Left ventricle myocardium superior (tissue), 1 donor: ENCODE results near the gene LENG9. TPM values are rescaled to one million over a fixed set of nuclear protein-coding genes. Genes with fewer than 3 reads are reported as not detected.

Experiments
- ATAC-seq: fragments of 200-7000 bp; cut with Tn5 transposase; one replicate; pipeline ENCODE4 v1.9.1; 2020; ENCODE audit warnings: mild to moderate bottlenecking, moderate library complexity
- DNase-seq: peaks from one replicate; pipeline ENCODE4 v3.0.0-alpha.2; 2020
- intact Hi-C: fragments of 100-400 bp; cut with micrococcal nuclease; formaldehyde crosslinking; loops from one replicate; pipeline ENCODE4 v1.11.0; 2022
- total RNA-seq: library from RNA; stranded (reverse); fragmentation: NEBNext Ultra II Directional; extraction: Animal tissue kit (Norgen Biotek cat#: 25700); gene quantifications from one replicate; pipeline ENCODE4 v1.2.1, GENCODE V29; 2021
- donor health status: DM: no; HTN: yes; CAD: no; lungs with severe emphysema.

LENG9 gene
- total RNA-seq, 1 donor from 2014 or later: 1.4 TPM

DNA sequence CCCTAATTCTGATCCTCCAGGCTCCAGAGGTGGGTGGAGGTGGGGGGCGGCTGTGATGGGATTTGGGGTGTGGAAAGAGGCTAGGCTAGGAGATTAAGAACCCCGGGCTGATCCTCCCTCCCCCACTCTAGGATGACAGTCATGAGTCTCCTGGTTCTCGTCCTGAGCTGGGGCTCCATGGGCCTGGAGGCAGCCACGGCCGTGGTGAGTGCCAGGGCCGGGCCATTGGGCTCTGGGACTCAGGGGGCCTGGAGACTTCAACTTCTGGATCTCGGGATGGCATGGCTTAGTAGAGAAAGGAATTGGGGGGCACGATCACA, 34.4 kb downstream of the LENG9 start:
- intact Hi-C loops: no loop called here
- DNase-seq: no peak
- ATAC-seq: no peak

DNA sequence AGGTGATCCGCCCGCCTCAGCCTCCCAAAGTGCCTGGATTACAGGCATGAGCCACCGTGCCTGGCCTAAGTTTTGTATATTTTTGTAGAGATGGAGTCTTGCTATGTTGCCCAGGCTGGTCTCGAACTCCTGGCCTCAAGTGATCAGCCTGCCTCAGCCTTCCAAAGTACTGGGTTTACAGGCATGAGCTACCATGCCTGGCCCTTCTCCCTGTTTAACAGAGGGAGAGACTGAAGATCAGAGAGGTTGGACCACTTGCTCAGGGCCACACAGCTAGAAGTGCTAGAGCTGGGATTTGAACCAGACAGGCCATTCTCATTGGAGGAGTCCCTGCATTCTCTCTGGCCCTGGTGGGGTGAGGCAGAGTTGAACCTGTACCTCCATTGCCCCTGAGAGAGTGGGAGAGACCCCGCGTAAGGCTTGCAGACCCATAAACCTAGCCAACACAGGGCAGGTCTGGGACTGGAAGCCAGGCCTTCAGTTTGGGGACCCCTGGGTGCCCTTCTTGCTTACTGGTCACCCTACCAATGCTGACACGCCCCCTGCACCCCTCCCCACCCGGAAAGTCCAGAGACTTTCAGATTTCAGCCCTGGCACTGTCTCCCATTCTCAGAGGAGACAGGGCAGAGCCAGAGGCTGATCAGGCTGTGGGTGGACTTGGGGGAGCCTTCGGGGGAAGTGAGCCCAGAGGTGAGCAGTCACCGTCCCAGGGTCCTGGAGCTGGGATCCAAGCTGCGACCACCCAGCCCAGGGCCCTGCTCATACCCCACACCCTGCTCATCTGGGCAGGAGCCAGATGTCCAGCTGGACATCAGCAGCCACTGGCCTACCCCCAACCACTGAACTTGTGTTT, 35.0 kb downstream of the LENG9 start:
- intact Hi-C loops: no loop called here
- no peak for ATAC-seq

DNA sequence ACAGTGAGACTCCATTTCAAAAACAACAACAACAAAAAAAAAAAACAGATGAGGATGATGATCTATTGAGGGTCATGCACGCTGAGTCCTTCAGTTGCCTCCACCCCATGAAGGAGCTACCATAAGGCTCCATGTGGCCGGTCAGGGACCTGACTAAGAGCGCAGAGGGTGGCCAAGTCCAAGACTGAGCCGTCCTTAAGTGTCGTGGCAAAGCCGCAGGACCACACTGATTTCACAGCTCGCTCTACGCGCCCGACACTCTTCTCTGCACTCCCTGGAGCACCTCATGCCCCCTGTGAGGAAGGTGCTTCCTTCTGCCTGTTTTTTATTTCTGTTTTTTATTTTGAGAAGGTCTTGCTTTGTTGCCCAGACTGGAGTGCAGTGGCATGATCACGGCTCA, 36.0 kb downstream of the LENG9 start:
- intact Hi-C loops: no loop called here

More for the DNA sequence above, 35.0 kb downstream of the LENG9 start:
- DNase-seq: no peak

DNA sequence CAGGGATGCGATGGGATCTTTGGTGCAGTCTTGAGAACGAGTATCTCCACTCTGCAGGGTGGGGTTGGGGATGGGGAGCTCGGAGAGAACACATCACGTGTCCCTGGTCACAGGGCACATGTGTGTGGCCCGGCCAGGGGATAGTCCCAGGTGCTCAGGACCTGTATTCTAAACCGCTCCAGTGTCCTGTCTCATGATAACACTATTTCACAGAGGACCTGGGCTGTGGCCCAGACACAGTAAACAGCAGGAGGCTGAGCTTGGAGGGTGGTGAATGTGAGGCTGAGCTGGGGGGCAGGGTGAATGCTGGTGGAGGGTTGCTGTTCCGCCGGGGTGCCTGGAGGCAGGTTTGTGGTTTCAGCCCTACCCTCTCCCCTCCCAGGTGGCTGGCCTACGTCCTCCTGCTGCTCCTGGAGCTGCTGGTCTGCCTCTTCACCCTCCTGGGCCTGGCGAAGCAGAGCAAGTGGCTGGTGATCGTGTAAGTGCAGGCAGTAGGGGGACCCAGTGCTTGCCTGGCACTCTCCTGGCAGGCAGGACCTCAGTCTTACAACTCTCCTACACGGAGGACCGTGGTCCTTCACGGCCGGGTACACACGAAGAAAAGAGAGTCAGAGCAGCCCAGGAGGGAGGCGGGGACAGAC, 37.2 kb downstream of the LENG9 start:
- intact Hi-C loops: no loop called here
- DNase-seq (no peak), ATAC-seq (no peak)

More for the DNA sequence above, 36.0 kb downstream of the LENG9 start:
- DNase-seq: no peak
- ATAC-seq: no peak

- intact Hi-C loops: no loop called here
- DNase-seq: no peak
- ATAC-seq: no peak
Measured at GRCh38 chr19:54425382-54425723, 38.2 kb downstream of the LENG9 start.

DNA sequence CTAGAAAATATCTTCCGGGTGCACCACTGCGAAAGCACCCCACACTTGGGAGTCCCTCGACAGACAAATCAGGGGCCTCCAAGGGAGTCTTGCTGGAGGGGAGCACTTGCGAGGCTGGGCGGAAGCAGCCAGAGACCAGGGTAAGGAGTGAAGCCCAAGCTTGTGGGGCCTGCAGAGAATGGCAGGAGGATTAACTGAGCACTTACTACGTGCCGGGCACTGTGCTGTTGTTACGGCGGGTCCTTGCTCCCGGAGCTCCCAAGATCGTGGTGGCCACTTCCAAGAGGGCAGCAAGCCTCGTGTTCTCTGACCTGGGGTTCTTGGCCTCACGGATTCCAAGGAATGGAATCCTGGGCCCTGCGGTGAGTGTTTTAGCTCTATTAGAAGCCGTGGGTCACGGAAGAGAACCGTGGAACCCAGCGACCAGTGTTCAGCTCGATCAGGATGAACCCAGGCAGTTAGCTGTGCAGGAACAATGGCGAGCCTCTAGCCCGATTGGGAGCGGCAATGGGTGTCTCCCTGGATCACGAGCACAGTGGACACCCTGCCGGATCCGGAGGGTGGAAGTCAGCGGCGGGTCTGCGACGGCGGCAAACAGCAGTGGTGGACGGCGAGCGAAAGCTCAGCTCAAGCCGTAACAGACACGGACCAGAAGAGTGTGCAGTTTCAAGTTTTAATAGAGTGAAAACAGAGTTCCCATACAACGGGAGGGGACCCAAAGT, 38.8 kb downstream of the LENG9 start:
- intact Hi-C loops: no loop called here
- DNase-seq (no peak), ATAC-seq (no peak)

- DNase-seq (no peak), ATAC-seq (no peak)
- intact Hi-C loops: no loop called here
Measured at GRCh38 chr19:54424201-54424600, 39.4 kb downstream of the LENG9 start.

- ATAC-seq (no peak), DNase-seq (no peak)
- intact Hi-C loops: no loop called here
Measured at GRCh38 chr19:54422136-54422535, 41.4 kb downstream of the LENG9 start.

- DNase-seq (no peak), ATAC-seq (no peak)
- intact Hi-C loops: no loop called here
Measured at GRCh38 chr19:54421521-54421920, 42.1 kb downstream of the LENG9 start.

DNA sequence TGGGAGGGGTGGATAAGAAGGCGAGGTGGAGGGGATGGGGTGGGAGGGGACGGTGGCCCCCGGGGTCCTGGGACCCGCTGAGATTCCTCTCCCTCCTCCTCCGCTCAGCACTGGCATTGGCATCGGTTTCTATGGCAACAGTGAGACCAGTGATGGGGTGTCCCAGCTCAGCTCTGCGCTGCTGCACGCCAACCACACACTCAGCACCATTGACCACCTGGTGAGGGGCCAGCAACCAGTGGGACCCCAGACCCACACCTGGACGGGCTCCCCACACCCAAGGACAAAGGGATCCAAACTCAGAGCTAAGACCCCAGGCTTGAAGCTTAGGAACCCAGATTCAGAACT, 42.4 kb downstream of the LENG9 start:
- DNase-seq (no peak), ATAC-seq (no peak)
- intact Hi-C loops: no loop called here

DNA sequence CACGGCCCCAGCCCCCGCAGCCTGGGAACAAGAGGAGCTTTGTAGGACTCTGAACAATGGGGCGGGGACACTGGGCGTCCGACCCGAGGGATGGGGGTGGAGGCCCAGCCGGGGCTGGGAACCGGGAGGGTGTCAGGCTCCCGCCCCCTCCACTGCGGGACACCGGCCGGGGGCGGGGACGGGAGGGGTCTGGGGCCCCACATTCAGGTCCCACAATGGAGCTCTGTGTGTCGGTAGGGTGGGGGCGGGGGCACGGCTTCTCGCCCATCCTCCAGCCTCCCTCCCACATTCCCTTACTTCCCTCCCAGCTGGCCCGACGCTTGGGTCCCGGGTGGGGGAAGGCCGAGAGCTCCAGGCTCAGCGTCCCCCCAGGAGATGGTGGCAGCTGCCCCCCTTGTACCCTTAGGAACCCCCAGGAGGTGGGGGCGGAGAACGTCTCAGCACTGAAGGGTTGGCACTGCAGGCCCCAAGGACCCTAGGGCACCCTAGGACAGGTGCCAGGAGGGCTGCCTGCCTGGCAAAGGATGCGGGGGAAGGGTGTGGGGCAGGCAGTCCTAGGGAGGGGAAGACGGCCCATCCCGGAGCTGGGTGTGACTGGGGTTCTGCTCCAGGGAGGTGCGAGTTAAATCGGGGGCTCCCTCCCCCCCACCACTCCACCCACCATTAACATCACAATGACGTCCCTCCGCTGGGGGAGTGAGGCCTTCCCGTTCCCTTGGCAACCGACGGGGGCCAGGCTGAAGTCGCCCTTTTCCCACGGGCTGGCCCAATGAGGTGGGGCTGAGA, 43.0 kb downstream of the LENG9 start:
- intact Hi-C loops: no loop called here
- ATAC-seq: peak; percentile 76
- peak; percentile 61 for DNase-seq

GRCh38 chr19:54420068-54420382, 43.6 kb downstream of the LENG9 start:
- ATAC-seq (no peak), DNase-seq (no peak)
- intact Hi-C loops: no loop called here

DNA sequence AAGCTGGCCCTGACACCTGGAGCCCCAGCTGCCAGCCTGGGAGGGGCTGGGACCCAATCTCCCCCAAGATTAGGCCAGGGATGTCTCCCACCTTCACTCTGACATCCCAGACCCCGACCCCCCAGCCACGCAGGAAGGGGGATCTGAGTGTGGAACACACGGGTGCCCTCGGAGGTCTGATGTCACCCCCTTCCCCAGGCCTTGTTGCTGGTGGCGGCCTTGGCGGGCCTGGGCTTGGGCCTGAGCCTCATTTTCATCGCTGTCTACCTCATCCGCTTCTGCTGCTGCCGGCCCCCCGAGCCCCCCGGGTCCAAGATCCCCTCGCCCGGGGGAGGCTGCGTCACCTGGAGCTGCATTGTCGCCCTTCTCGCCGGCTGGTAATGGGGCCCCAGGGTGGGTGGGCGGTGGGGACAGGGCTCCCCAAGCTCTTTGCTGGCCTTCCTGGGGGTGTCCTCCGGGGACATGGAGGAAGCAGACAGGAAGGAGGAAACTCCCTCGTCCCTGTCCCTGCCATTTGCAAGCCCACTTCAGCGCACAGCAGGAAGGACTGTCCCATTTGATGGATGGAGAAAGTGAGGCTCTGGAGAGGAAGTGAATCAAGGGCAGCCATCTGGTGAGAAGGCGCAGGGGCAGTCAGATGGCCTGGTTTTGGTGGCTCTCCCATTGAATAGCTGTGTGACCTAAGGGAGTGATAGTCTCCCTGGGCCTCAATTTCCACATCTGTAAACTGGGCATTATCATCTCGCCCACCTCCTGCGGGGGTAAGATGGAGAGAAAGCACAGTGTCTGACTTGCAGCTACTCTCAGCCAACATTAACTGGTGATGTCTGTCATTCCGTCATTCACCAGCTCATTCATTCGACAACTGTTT, 44.4 kb downstream of the LENG9 start:
- intact Hi-C loops: no loop called here
- ATAC-seq: no peak
- DNase-seq: no peak

DNA sequence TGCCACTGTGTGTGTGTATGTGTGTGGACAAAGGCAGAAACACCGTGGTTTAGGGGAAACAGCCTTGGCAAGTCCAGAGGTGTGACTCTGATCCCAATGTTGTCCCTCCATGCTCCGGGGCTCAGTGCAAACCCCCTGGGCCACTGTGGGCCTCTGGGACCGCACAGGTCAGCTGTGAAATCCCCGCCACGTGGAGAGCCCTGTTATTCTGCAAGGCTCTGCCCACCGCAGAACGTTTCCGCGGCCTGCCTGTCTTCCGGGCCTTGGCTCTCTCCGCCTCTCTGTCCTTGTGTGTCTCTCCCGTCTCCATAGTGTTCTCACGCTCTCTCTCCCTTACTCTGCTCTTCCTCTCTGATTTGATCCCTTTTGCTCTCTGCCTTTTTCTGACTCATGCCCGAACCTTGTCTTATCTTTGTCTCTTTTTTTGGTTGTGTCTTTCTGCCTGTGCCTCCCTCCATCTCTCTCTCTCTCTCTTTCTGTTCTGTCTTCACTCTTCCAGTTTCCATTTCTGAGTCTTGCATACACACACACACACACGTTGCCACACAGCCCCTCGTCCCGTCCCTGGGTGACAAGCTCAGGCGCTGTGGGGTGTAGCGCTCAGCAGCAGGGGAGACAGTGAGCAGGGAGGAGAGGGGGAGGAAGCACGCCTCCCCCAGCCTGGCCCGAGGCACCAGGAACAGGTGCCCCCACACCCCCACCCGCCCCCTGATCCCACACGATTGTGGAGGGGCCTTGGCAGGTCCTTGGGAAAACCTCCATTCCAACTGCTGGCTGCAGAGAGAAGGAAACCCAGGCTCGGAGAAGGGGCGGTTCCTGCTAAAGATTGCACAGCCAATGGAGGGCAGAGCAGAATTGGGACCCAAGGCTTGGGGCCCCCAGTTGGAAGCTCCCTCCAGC, 45.3 kb downstream of the LENG9 start:
- ATAC-seq: peak; percentile 11
- DNase-seq: no peak
- intact Hi-C loops: no loop called here

GRCh38 chr19:54416695-54417491, 46.7 kb downstream of the LENG9 start:
- ATAC-seq: no peak
- intact Hi-C loops: no loop called here
- no peak for DNase-seq

DNA sequence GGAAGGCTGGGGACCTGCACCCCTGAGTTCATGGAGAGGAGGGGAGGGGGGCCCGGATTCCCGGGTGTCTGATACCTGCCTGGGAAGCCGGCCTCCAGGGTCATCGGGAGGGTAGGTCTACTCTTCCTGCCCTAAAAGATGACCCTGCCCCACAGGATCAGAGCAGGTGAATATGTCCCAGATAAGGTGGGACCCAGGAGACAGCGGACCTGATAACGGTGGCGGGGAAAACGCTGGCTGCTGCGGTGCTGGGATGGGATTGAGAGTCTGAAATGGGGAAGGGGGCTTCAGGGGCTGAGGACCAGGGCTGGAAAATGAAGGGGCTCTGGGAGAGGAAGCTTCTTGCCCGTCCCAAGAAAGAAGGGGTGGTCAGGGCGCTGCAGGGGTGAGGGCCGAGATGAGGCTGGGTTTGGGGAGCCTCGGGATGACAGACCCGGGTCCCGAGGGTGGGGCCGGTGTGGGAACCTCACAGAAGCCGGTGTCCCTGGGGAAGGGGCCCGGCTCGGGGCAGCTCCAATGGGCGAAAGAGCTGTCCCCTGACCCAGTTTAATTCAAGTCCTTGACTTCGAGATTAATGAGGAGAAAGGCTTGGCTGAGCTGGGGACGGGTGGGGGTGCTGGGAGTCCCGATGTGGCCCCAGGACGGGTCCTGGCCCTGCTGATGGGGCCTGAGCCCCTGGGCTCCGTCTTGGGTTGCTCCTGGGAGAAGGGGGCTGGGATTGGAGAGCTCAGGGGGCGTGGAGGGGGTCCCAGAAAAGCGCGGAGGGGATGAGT, 47.5 kb downstream of the LENG9 start:
- DNase-seq (no peak), ATAC-seq (no peak)
- intact Hi-C loops: no loop called here
